ENCODE measurements around the gene NABP1. TPM values are rescaled to one million over a fixed set of nuclear protein-coding genes. Genes with fewer than 3 reads are reported as not detected.

The NABP1 gene
- total RNA-seq, 1 donor from 2014 or later, result 13.0 TPM

DNA sequence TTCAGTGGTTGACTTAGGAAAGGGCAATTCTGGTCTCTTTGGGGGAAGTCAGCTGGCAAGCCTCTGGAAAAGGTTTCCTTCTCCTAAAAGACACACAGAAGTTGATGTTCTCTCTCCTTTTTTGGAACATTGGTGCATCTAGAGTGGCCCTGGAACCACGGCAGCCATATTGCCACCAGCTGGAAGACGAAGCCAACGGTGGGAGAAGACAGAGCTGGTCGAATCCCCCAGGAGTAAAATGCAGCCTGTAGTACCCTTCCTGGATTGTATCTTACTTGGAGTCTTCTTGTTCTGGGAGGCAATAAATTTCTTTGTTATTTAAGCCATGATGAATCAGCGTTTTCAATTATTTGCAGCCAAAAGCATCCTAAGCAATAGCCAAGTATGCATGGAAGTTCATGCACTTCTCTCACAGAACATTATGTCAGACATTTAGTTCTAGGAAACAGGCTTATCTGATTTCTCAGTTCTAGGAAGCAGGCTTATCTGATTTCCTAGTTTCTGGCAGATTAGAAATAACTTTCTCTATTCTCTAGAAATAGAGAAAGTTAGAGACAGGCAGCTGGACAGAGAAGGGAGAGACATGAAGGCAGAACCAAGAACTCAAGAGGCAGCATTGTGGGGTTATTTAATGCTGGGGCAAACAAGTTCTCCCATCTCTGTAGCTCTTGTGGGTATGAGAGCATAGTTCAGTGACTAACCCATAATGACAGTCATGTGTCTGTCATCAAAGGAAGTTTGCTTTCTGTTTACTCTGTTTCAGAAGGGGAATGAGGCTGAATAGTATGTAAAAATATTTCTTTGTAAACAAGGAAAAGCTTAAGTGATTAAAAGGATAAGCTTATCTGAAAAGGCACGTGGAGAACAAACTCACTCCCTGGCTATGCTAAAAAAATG is 40.5 kb upstream of the NABP1 start:
- no peaks in the 10 kb centered on the region for H3K36me3 Mint-ChIP-seq (ENCODE audit: unreplicated experiment)
- no peaks in the 10 kb centered on the region for H3K4me1 Mint-ChIP-seq (ENCODE audit: low read depth, unreplicated experiment)
- DNase-seq, result no peak
- no peaks in the 10 kb centered on the region for H3K27me3 Mint-ChIP-seq (ENCODE audit: unreplicated experiment)
- H3K27ac Mint-ChIP-seq (ENCODE audit: unreplicated experiment), result no peak overlapping the region
- no peaks in the 10 kb centered on the region for H3K9me3 Mint-ChIP-seq (ENCODE audit: unreplicated experiment)
- H3K4me3 Mint-ChIP-seq (ENCODE audit: unreplicated experiment), result no peak overlapping the region
- TF ChIP-seq, protein P1, sequence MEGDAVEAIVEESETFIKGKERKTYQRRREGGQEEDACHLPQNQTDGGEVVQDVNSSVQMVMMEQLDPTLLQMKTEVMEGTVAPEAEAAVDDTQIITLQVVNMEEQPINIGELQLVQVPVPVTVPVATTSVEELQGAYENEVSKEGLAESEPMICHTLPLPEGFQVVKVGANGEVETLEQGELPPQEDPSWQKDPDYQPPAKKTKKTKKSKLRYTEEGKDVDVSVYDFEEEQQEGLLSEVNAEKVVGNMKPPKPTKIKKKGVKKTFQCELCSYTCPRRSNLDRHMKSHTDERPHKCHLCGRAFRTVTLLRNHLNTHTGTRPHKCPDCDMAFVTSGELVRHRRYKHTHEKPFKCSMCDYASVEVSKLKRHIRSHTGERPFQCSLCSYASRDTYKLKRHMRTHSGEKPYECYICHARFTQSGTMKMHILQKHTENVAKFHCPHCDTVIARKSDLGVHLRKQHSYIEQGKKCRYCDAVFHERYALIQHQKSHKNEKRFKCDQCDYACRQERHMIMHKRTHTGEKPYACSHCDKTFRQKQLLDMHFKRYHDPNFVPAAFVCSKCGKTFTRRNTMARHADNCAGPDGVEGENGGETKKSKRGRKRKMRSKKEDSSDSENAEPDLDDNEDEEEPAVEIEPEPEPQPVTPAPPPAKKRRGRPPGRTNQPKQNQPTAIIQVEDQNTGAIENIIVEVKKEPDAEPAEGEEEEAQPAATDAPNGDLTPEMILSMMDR (IDR thresholded peaks at IDR 0.05; ENCODE audit: partially characterized antibody, unreplicated experiment), result no peak

DNA sequence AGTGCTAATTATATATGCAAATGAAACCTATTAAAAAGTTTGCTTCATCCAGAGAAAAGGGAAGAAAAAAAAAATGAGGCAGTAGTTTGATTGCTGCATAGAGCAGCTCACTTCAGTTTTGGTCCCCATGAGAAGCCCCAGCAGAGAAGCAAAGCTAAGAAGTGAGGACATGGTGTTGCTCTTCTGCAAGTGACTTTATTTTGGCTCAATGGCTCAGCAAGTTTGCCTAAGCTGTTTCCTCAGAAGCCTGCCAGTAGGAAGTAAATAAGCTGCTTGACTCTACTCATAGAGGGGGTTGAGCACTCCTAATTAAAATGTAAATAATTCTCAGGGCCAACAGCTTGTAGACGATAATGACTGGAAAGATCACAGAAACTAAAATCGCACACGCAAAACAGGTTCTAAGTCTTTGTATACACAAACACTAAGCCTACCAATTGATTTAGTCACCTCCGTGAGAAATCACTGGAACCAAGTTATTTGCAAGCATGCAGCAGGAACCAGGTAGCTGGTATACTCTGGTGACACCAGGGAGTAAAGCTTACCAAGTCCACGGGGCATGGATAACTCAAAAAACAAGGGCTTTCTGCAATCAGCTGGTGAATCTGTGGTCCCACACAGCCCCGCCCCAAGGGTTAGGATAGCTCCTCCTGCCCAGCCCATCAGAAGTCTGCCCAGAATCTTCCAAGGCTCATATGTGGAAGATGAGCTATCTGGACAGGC is 39.7 kb upstream of the NABP1 start:
- Mint-ChIP-seq H3K4me3 (ENCODE audit: unreplicated experiment) (no peak overlapping the region), H3K9me3 (ENCODE audit: unreplicated experiment) (no peaks in the 10 kb centered on the region), H3K27me3 (ENCODE audit: unreplicated experiment) (no peaks in the 10 kb centered on the region), H3K36me3 (ENCODE audit: unreplicated experiment) (no peaks in the 10 kb centered on the region), H3K27ac (ENCODE audit: unreplicated experiment) (no peak overlapping the region), H3K4me1 (ENCODE audit: low read depth, unreplicated experiment) (no peaks in the 10 kb centered on the region)
- TF ChIP-seq, protein P1 (IDR thresholded peaks at IDR 0.05; ENCODE audit: partially characterized antibody, unreplicated experiment), result no peak
- no peak for DNase-seq

DNA sequence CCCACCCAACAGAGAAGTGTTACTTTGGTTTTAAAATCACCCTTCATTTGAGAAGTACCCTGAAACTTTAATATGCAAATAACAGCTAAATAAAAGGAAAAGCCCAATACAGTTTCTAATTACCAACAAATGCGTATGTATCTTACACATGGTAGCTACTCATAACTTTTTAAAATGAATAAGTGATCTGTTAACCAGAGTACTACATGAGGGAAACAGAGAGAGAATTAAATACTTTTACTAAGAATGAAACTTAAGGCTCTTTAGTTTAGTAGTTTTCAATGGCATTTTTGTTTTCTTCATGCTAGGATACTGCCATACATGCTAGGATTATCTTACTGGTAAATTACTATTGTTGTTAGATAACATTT is 39.1 kb upstream of the NABP1 start:
- Mint-ChIP-seq H3K9me3 (ENCODE audit: unreplicated experiment) (no peaks in the 10 kb centered on the region), H3K4me1 (ENCODE audit: low read depth, unreplicated experiment) (no peaks in the 10 kb centered on the region)
- TF ChIP-seq, protein P1 (IDR thresholded peaks at IDR 0.05; ENCODE audit: partially characterized antibody, unreplicated experiment), result no peak

DNA sequence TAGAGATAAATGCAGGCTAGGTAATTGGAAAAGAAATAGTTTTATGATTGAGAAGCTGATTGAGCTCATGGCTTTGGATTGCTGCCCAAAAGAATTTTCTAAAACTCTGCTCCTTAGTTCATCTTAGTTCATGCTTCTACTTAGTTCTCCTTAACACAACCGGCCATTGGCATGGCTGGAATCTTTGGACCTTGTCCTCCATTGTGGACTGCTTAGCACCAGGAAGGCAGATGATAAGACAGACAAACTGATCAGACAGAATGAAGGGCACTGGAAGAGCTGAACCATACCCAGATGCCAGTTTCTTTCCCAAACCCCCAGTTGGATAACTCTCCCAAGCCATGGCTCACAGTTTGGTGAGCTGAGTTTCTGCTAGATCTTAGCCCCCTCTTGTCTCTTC is 36.3 kb upstream of the NABP1 start:
- TF ChIP-seq, protein P1 (IDR thresholded peaks at IDR 0.05; ENCODE audit: partially characterized antibody, unreplicated experiment), result no peak
- no peaks in the 10 kb centered on the region for H3K27me3 Mint-ChIP-seq (ENCODE audit: unreplicated experiment)

More for the DNA sequence above, 39.1 kb upstream of the NABP1 start:
- Mint-ChIP-seq H3K36me3 (ENCODE audit: unreplicated experiment) (no peaks in the 10 kb centered on the region), H3K4me3 (ENCODE audit: unreplicated experiment) (no peak overlapping the region), H3K27me3 (ENCODE audit: unreplicated experiment) (no peaks in the 10 kb centered on the region), H3K27ac (ENCODE audit: unreplicated experiment) (no peak overlapping the region)
- no peak for DNase-seq

DNA sequence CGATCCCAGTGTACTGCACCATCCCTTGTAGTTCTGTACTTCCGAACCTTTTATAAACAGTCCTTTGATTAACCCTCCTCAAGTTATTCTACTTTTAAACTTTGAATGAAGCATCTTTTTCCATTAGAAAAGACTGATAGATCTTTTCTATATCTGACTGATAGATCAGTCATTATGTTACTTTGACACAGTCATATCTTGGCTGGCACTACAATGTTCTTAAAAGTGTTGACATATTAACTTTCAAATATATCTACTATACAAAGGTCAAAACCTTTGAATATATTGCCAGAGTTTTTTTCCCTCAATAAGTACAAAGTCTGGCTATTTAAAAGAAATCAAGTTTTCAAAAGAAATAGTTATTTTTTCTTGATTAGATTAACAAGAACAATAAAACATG is 35.4 kb upstream of the NABP1 start:
- no peaks in the 10 kb centered on the region for H3K27me3 Mint-ChIP-seq (ENCODE audit: unreplicated experiment)
- H3K9me3 Mint-ChIP-seq (ENCODE audit: unreplicated experiment), result no peaks in the 10 kb centered on the region
- DNase-seq, result no peak
- no peaks in the 10 kb centered on the region for H3K4me1 Mint-ChIP-seq (ENCODE audit: low read depth, unreplicated experiment)
- H3K4me3 Mint-ChIP-seq (ENCODE audit: unreplicated experiment), result no peak overlapping the region
- H3K36me3 Mint-ChIP-seq (ENCODE audit: unreplicated experiment), result no peaks in the 10 kb centered on the region
- TF ChIP-seq, protein P1 (IDR thresholded peaks at IDR 0.05; ENCODE audit: partially characterized antibody, unreplicated experiment), result no peak
- no peak overlapping the region for H3K27ac Mint-ChIP-seq (ENCODE audit: unreplicated experiment)

More for the DNA sequence above, 36.3 kb upstream of the NABP1 start:
- H3K9me3 Mint-ChIP-seq (ENCODE audit: unreplicated experiment), result no peaks in the 10 kb centered on the region
- H3K27ac Mint-ChIP-seq (ENCODE audit: unreplicated experiment), result no peak overlapping the region
- no peaks in the 10 kb centered on the region for H3K4me1 Mint-ChIP-seq (ENCODE audit: low read depth, unreplicated experiment)
- H3K36me3 Mint-ChIP-seq (ENCODE audit: unreplicated experiment), result no peaks in the 10 kb centered on the region
- no peak overlapping the region for H3K4me3 Mint-ChIP-seq (ENCODE audit: unreplicated experiment)
- no peak for DNase-seq
